GM23248 (cell line): ENCODE measurements around the gene NPAS2. TPM values are rescaled to one million over a fixed set of nuclear protein-coding genes. Genes with fewer than 3 reads are reported as not detected.

Source experiments
- DNase-seq: peaks from one replicate; pipeline ENCODE4 v3.0.0-alpha.2; 2015
- H2AFZ ChIP-seq: fragments of 200-600 bp; sonication (generic); 2 replicates; pipeline ENCODE4 v1.6.1; 2016; ENCODE audit warnings: antibody characterized with exemption
- H3F3A ChIP-seq: fragments of 200-600 bp; sonication (generic); 2 replicates; pipeline ENCODE4 v1.6.1; 2016; ENCODE audit warnings: mild to moderate bottlenecking, antibody characterized with exemption, mixed run types; ENCODE audit not compliant: insufficient read depth
- H3K27ac ChIP-seq: fragments of 200-600 bp; sonication (generic); 2 replicates; pipeline ENCODE4 v1.5.1; 2016; ENCODE audit warnings: mild to moderate bottlenecking
- H3K27me3 ChIP-seq: fragments of 200-600 bp; sonication (generic); replicated peaks from 2 replicates; pipeline ENCODE4 v1.6.1; 2016; ENCODE audit warnings: mild to moderate bottlenecking; ENCODE audit not compliant: insufficient read depth
- H3K36me3 ChIP-seq: fragments of 200-600 bp; sonication (generic); 2 replicates; pipeline ENCODE4 v1.6.1; 2016; ENCODE audit warnings: low read depth, mild to moderate bottlenecking
- H3K4me1 ChIP-seq: fragments of 200-600 bp; sonication (generic); 2 replicates; pipeline ENCODE4 v1.6.1; 2016; ENCODE audit warnings: mild to moderate bottlenecking; ENCODE audit not compliant: insufficient read depth
- H3K4me2 ChIP-seq: fragments of 200-600 bp; sonication (generic); one replicate; pipeline ENCODE4 v1.6.1; 2016; ENCODE audit warnings: mild to moderate bottlenecking; ENCODE audit not compliant: unreplicated experiment
- H3K4me3 ChIP-seq: fragments of 200-600 bp; sonication (generic); 2 replicates; pipeline ENCODE4 v1.5.1; 2016; ENCODE audit warnings: mild to moderate bottlenecking
- H3K79me2 ChIP-seq: fragments of 200-600 bp; sonication (generic); 2 replicates; pipeline ENCODE4 v1.6.1; 2016; ENCODE audit warnings: mild to moderate bottlenecking; ENCODE audit not compliant: insufficient read depth
- H3K9ac ChIP-seq: fragments of 200-600 bp; sonication (generic); 2 replicates; pipeline ENCODE4 v1.6.1; 2016; ENCODE audit warnings: mild to moderate bottlenecking
- H3K9me2 ChIP-seq: fragments of 200-600 bp; sonication (generic); 2 replicates; pipeline ENCODE4 v1.6.1; 2016; ENCODE audit warnings: mixed run types, mild to moderate bottlenecking, moderate library complexity; ENCODE audit not compliant: insufficient read depth
- H3K9me3 ChIP-seq: fragments of 200-600 bp; sonication (generic); one replicate; pipeline ENCODE4 v1.6.1; 2017; ENCODE audit warnings: low read depth
- H4K20me1 ChIP-seq: fragments of 200-600 bp; sonication (generic); 2 replicates; pipeline ENCODE4 v1.6.0; 2016; ENCODE audit not compliant: insufficient read depth
- EZH2 ChIP-seq: fragments of 200-600 bp; sonication (generic); IDR thresholded peaks from 2 replicates; pipeline ENCODE4 v1.6.1; 2018; ENCODE audit warnings: antibody characterized with exemption, mild to moderate bottlenecking; ENCODE audit not compliant: insufficient read depth, poor library complexity, severe bottlenecking
- EZH2phosphoT487 ChIP-seq: fragments of 200-600 bp; sonication (generic); IDR thresholded peaks from 2 replicates; pipeline ENCODE4 v1.6.1; 2018; ENCODE audit warnings: antibody characterized with exemption, moderate library complexity, mild to moderate bottlenecking, low read depth; ENCODE audit not compliant: insufficient read depth
- WGBS, 2 experiments: methylation state at CpG; one replicate each; pipeline ENCODE4 v1.1.6; 2015 to 2017; ENCODE audit warnings: low lambda C conversion rate in 2 of 2, low coverage in 1 of 2; ENCODE audit errors: missing lambda C conversion rate in 2 of 2; 5-methylcytosine and 5-hydroxymethylcytosine counted together
- in situ Hi-C: fragments of 300-500 bp; cut with MboI; formaldehyde crosslinking; loops from 2 replicates; pipeline ENCODE4 v1.15.0; 2020
- polyA plus RNA-seq: library from polyadenylated mRNA; unstranded; fragments of >200 nt; fragmentation: Nextera tagmentation; extraction: Ambion mirVana; gene quantifications from 2 replicates; pipeline ENCODE4 v1.2.1, GENCODE V29; 2016
- total RNA-seq: library from RNA; depleted of rRNA; stranded (reverse); fragments of >200 nt; shearing (Covaris generic); gene quantifications from 2 replicates; pipeline ENCODE4 v1.2.3, GENCODE V29; 2014; rRNA removed

Gene NPAS2
- 10.8 and 13.7 TPM in 2 replicates for total RNA-seq
- 3.8 and 4.5 TPM in 2 replicates for polyA plus RNA-seq

GRCh38 chr2:100819370-100820272, at the start of gene NPAS2:
Gene NPAS2 (plus strand): TSS chr2:100820139. CDS start chr2:100904755, 84,616 bp downstream.
- H3K27me3 ChIP-seq, result no peaks in the 10 kb centered on the region
- no peaks in the 10 kb centered on the region for H3K36me3 ChIP-seq
- peaks cover 6% of the 10 kb centered on the region; the same call in 1 of the 2 replicates for H3K79me2 ChIP-seq
- H3F3A ChIP-seq, result peaks cover 11% of the 10 kb centered on the region
- H2AFZ ChIP-seq, result peak within 1 kb of the TSS; percentile 85
- peaks cover 22% of the 10 kb centered on the region for H3K4me1 ChIP-seq
- DNase-seq, result peak; percentile 75
- no peak within 1 kb of the TSS for H3K27ac ChIP-seq
- H3K9ac ChIP-seq, result peak within 1 kb of the TSS; percentile 75
- no peaks in the 10 kb centered on the region for H3K9me2 ChIP-seq
- TF ChIP-seq EZH2, result no peak
- TF ChIP-seq EZH2phosphoT487, result no peak
- H3K4me3 ChIP-seq, result peak within 1 kb of the TSS; percentile 72
- H3K4me2 ChIP-seq, result peak within 1 kb of the TSS; percentile 77
- WGBS, 2 experiments, result 2% methylated on average over 23 to 78 of the region's 91 CpGs
- in situ Hi-C loops, result no loop called here
- no peaks in the 10 kb centered on the region for H4K20me1 ChIP-seq
- no peaks in the 10 kb centered on the region for H3K9me3 ChIP-seq

GRCh38 chr2:100771125-100771524, 48.8 kb upstream of the NPAS2 start:
- DNase-seq, result no peak
- Histone ChIP-seq H3K4me3 (no peak overlapping the region), H3K4me2 (no peak overlapping the region), H4K20me1 (no peaks in the 10 kb centered on the region), H3K36me3 (no peaks in the 10 kb centered on the region), H3F3A (peaks cover 21% of the 10 kb centered on the region), H3K9me3 (no peaks in the 10 kb centered on the region), H3K27ac (no peak overlapping the region), H2AFZ (no peak overlapping the region), H3K27me3 (no peaks in the 10 kb centered on the region), H3K4me1 (peaks cover 19% of the 10 kb centered on the region), H3K9ac (no peak overlapping the region), H3K79me2 (no peaks in the 10 kb centered on the region), H3K9me2 (no peaks in the 10 kb centered on the region)
- 91% methylated on average over 4 of the region's 4 CpGs for WGBS, 2 experiments
- in situ Hi-C loops, result no loop called here
- TF ChIP-seq EZH2, result no peak
- no peak for TF ChIP-seq EZH2phosphoT487

DNA sequence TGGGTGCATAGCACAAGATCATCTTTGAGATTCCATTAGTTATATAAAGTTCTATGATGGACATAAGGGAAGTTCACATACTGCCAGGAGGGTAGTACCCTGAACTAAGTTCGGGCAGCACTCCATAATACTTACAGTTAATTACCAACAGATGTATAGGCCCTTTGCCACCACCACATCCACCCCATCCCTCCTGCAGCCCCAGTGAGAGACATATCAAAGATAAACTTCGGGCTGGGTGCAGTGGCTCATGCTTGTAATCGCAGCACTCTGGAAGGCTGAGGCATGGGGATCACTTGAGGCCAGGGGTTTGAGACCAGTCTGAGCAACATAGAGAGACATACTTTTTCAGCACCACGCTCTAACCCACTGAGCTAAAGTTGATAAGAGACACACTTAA, 46.4 kb upstream of the NPAS2 start:
- Histone ChIP-seq H3K9ac (no peak overlapping the region), H3F3A (no peaks in the 10 kb centered on the region), H4K20me1 (no peaks in the 10 kb centered on the region), H3K36me3 (no peaks in the 10 kb centered on the region), H3K4me1 (no peaks in the 10 kb centered on the region), H3K79me2 (no peaks in the 10 kb centered on the region), H2AFZ (no peak overlapping the region), H3K9me3 (no peaks in the 10 kb centered on the region), H3K27me3 (no peaks in the 10 kb centered on the region), H3K4me3 (no peak overlapping the region), H3K9me2 (no peaks in the 10 kb centered on the region), H3K27ac (no peak overlapping the region), H3K4me2 (no peak overlapping the region)
- peak; percentile 12 for DNase-seq
- in situ Hi-C loops, result no loop called here
- 48 to 50% methylated on average over 4 of the region's 4 CpGs for WGBS, 2 experiments
- TF ChIP-seq EZH2 (no peak), EZH2phosphoT487 (no peak)

DNA sequence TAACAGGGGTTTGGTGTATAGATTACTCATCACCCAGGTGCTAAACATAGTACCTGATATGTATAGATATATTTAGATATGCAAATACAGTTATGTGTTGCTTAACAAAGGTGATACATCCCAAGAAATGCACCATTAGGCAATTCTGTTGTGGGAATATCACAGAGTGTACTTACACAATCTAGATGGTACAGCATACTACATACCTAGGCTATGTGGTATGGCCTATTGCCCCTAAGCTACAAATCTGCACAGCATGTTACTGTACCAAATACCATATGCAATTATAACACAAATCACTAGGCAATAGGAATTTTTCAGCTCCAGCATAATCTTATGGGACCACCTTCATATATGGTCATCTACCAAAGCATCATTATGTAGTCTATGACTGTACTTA, 43.5 kb upstream of the NPAS2 start:
- H3F3A ChIP-seq, result no peaks in the 10 kb centered on the region
- no peaks in the 10 kb centered on the region for H3K27me3 ChIP-seq
- DNase-seq, result no peak
- TF ChIP-seq EZH2phosphoT487, result no peak
- TF ChIP-seq EZH2, result no peak
- in situ Hi-C loops, result no loop called here
- no peak overlapping the region for H3K4me3 ChIP-seq
- no peak overlapping the region for H3K27ac ChIP-seq
- no peaks in the 10 kb centered on the region for H3K9me2 ChIP-seq
- no peak overlapping the region for H3K9ac ChIP-seq
- no peaks in the 10 kb centered on the region for H4K20me1 ChIP-seq
- H3K4me1 ChIP-seq, result no peaks in the 10 kb centered on the region
- H2AFZ ChIP-seq, result no peak overlapping the region
- no peaks in the 10 kb centered on the region for H3K9me3 ChIP-seq
- H3K4me2 ChIP-seq, result no peak overlapping the region
- no peaks in the 10 kb centered on the region for H3K79me2 ChIP-seq
- no peaks in the 10 kb centered on the region for H3K36me3 ChIP-seq
